ENCODE data around the gene OMD.
"Not testable (repeated sequence)": the region's sequence is repeated elsewhere in the genome, so short reads cannot be mapped to it uniquely, and the experiment has no call there.

OMD gene

DNA sequence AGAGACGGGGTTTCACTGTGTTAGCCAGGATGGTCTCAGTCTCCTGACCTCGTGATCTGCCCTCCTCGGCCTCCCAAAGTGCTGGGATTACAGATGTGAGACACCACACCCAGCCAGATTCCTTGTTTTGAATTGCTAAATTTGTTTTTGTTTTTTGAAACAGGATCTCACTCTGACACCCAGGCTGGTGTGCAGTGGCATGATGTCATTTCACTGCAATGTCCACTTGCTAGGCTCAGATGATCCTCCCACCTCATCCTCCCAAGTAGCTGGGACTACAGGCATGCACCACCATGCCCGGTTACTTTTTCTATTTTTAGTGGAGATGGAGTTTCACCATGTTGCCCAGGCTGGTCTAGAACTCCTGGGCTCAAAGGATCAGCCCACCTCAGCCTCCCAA is 13.1 kb downstream of the OMD start:
- DNase-seq (ENCODE audit: low spot score) = not testable (repeated sequence)

DNA sequence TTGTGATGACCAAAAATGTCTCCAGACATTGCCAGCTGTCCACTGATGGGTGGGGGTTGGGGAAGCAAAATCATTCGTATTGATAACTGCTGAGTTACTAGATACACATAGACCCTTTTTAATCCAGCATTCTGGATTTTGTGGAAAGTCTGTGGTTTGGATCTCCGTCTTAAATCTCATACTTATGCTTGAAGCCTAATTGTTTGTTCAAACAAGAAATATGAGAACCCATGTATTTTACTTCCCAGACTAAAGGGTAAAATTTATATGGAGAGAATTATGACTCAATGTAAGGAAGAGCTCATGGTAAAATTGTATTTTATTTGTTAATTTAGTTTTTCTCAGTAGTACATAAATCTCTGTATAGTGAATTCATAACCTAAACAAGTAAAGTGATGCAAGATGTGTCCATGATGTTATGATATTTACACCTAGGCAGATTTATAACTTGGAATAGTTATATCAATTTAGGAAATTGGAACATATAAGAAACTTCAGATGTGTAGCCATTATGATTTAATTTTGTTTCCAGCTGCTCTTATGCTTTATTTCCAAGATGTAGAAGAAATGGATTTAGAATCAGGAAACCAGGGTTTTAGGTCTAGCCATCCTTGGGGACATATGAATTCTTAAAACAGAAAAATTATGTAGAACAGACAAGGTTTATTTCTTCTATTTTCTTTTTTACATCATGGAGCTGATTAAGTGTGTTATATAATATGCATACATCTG is 15.4 kb downstream of the OMD start:
- DNase-seq (ENCODE audit: low spot score) = no peak

DNA sequence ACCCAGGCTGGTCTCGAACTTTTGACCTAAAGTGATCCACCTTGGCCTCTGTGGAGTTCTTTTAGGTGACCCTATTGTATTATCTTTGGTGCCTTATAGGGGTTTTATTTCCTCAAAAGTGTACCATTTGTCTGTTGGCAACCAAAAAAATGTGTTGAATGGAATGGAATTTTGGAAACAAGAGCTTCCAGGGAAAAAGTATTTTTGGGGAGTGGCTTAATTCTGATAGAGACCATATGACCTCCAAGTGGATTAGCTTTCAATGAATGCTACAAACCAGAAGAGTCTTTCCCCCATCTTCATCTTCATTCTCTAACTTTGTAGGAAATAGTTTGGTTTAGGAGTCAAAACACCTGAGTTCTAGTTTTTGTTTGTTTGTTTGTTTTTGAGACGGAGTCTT is 16.5 kb downstream of the OMD start:
- DNase-seq (ENCODE audit: low spot score) = no peak

DNA sequence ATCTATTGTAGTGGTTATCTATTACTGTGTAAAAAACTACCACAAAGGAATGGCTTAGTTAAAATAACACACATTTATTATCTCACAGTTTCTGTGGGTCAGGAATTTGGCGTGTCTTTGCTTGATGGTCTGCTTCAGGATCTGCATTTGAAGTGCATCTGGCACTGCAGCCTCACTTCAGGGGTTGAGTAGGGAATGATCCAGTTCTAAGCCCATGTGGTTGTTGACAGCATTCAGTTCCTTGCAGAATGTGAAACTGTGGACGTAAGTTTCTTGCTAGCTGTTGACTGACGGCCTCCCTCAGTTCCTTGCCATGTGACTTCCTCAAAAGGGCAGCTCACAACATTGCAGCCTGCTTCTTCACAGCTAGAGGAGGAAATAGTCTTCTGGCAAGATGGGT is 17.8 kb downstream of the OMD start:
- no peak for DNase-seq (ENCODE audit: low spot score)

DNA sequence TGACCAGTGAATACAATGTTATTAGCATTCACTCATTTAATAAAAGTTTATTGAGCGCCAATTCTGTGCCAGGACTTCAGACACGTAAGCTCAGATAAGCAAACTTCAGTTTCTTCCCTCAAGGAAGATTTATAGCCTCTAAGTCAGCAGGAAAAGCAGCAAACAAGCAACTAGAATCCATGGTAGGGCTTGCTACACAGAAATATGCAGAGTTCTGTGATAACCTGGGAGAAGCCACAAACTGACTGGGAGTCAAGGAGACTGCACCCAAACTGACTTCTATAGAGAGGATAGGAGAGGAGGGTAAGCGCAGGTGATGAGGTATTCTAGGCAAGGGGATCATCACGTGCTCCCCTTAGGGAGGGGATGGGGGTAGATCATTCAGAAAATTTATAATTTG is 18.5 kb downstream of the OMD start:
- no peak for DNase-seq (ENCODE audit: low spot score)

DNA sequence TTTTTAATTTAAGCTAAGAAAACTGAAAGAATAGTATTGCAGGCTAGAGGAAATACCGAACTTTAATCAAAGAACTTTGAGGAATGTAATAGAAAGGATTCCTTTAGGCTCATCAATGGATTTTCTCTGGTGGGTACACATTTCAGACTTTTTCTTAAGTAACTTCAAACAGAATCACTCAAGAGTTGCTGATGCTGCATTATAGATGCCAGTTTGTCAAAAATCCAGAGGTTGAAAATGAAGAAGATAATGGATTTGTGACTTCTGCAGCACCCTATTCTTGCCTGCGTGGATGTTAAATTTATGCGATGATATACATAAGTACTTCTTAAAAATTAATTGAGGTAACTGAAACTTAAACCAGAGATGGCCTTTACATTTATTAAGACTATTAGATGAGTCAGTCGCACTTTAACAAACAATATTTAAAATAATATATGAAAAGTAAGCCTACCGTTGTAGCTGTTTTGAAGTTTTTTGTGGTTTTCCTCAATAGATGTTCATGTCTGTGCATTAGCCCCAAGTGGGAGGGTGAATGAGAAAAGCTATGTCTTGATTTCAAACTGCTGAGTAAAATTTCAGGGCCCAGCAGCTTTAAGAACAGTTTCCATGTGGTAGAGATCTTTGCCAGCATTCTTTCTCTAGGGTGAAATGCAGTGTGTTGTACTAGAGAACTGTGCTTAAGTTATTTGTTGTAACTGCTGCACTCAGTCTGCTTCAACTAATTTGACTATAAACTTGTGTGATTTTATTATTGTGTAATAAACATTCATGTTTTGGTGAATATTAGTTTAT is 20.0 kb downstream of the OMD start, which contains the start of gene OGN:
OGN (minus strand) TSS at position 537 of the 795 bp plus-strand sequence. CDS start 1,171 bp downstream, outside the sequence.
- no peak for DNase-seq (ENCODE audit: low spot score)

DNA sequence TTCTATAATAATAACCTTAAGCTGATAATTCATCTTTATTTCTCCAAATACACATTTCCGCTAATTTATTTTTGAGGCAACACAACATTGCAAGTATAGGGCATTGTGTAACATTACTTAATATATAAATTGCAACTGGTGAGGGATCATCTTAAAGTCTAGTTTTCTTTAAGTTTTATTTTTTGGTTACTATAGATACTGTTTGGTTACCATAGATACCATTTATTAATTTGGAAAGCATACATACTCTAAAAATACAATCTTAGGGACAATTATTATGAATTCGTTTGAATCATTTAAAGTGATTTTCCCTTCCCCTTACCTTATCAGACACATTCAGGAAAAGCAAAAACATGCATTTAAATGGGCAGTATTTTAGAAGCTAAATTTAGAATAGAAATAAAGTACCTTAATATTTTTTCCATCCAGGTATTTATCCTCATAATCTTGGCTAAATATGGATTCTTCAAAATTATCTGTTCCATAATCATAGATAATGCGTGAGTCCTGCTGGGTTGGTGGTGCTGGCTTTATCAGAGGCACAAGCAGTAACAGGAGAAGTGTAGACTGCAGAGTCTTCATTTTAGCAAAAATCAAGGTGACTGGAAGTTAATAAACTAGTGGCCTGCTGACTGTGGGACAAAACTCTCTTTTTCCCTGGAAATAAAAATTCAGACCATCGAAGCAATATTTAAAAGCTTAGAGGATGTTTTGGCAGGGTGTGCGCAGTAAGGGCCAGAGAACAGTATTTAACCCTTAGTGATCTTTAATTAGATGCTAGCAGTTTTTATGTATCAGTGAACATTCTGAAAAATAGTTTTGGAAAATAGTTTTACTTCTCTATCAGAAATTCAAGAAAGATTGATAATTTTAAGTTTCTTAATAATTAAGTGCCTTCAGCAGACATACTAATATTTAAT is 21.2 kb downstream of the OMD start:
- no peak for DNase-seq (ENCODE audit: low spot score)

DNA sequence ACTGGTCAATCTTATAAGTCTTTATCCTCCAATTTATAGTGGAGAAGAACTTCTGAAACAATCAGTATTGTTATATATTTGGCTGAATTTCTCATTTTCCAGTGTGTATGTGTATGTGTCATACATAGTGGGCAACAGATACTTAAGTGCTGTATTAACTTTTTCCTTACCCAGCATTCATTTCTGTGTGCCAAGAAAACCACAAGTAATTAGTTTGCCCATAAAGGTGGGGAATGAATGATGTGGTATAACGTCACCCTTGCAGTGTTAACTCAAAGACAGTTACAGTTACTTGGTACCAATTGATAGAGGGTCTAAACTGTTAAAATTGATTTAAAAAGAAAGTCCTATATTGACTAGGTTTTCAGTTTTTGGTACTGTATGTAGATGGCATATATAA is 21.9 kb downstream of the OMD start:
- DNase-seq (ENCODE audit: low spot score) = no peak

DNA sequence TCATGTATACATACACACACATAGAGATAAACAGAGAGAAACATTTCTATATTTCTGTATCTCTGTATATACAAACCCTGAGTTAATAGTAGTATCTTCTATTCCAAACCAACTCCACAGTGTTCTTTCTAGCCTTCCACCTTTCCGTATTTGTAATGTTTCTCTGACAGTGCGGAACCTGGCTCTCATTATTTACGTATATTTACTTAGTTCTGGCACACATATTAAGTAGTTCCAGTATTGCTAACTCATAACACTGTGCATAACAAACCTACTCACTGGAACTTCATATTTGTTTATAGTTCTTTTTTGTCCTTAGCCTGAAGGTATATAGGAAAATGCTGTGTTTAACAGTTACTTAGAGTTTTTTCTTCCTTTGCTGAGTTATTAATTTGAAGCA is 26.4 kb downstream of the OMD start:
- no peak for DNase-seq (ENCODE audit: low spot score)

DNA sequence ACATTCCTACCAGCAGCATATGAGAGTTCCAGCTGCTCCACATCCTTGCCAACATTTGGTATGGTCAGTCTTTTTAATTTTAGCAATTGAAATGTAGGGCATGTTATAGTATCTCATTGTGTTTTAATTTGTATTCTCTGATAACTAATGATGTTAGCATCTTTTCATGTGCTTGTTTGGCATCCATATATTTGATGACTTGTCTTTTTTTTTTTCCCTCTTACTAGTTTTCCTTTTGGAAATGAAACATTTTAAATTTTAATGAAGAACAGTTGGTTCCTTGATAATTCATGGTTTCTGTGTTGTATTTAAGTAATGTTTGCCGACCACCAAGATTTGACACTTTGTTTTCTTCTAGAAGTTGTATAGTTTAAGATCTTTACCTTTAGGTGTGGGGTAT is 28.7 kb downstream of the OMD start:
- DNase-seq (ENCODE audit: low spot score) = no peak

DNA sequence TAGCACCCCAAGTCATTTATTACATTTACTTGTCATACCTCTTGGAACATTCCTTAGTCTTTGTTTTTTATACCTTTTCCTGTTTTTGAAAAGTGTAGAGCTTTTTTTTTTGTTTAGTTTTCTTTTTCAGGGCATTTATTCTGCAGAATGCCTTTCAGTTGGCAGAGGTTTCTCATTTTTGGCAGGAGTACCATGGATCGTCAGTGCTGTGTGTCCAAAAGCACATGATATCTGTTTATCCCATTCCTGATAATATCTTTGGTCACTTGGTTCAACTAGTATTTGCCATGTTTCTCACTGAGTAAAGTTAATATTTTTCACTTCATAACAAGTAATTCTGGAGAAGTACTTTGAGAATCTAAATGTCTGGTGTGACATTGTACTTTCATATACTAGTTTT is 30.6 kb downstream of the OMD start:
- DNase-seq (ENCODE audit: low spot score) = no peak

DNA sequence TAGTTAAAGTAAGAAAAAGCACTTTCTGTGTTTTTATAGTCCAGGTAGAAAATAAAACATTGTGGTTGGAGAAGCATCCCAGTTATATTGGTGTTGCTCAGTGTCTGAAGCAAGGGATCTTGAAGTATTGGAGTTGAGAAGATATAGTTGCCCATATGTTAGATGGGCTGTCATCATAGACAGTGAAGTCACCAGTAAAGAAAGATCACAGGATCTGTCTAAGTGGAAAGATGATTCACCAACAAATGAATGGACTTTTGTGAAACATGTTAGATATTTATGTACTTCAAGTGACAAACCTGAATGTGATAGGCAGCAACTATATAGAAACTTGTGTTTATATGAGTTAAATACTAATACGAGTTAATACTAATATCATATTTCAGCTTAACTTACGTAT is 31.6 kb downstream of the OMD start:
- no peak for DNase-seq (ENCODE audit: low spot score)

DNA sequence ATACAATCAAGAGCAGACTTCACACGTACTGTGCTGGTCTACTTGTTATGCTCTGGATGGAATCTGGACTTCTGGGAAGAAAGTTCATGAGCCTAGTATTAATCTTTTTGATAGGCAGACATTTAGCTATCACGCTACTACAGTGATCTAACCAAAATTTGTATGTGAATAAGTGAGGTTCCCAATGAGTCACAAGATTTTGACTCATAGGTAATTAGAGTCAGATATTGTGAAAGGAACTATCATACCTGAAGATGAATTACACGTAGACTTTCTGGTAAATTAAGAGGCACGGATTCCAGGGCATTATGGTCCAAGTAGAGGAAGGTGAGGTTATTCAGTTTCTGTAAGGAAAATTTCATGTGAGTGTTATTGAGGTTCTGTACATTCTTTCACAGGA is 38.3 kb downstream of the OMD start:
- no peak for DNase-seq (ENCODE audit: low spot score)

DNA sequence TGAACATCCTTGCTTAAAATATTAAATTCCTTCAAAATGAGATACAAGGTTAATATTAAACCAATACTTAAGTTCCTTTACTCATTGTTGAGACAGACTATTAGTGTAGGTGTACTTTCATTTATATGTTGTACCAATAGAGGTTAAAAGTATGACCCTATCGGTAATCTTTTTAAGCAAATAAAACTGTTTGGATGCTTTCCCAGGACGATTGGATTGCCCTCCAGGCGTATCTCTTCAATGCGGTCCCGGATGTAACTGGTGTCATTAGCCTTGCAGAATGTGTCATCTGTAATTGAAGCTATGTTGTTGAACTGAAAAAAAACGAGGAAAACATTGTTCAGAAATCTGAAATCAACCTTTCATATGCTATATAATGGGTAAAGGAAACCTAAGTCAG is 38.8 kb downstream of the OMD start:
- DNase-seq (ENCODE audit: low spot score) = no peak

DNA sequence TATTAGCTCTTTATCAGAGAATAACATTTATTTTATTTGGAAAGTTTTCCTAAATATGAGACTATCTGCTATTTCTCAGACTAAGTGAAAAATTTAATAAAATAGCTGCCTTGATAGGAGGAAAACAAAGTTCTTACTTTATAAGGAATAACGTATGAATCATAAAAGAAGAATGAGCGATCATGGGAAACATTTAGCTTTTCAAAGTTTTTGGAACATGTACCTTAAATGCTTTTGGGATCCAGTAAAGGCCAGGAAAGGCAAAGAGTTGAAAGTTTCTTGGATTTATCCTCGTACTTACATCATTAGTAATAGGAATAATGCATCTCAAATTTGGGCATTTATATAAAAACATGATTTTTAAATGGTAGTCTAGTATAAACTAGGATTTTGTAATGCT is 39.3 kb downstream of the OMD start:
- no peak for DNase-seq (ENCODE audit: low spot score)

DNA sequence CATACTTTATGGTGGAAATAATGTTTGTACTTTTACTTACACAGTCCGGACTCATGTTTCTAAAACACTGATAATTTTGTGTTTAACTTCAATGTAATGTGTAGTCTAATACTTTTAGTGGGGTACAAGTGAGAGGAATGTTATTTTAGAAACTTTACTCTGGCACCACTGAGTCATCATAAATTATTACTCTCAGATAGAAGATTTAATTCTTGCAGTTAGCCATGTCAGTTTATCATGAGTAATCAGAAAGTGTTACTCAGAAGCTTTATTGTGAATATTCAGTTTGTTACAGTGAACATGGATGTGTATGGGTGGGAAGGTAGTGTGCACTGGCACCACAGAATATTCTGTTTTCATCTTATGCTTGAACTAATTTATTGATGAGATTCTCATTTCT is 39.9 kb downstream of the OMD start:
- DNase-seq (ENCODE audit: low spot score) = no peak

DNA sequence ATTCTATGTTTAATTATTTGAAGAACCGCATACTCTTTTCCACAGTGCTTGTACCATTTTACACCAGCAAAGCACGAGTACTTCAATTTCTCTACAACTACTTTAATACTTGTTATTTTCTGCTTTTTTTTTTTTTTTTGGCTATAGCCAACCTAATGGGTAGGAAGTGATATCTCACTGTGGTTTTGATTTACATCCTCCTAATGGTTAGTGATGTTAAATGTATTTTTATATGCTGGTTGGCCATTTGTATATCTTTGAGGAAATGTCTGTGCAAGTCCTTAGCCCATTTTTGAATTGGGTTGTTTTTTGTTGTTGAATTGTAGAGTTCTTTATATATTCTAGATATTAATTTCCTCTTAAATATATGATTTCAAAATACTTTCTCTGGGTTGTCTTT is 42.5 kb downstream of the OMD start:
- no peak for DNase-seq (ENCODE audit: low spot score)

DNA sequence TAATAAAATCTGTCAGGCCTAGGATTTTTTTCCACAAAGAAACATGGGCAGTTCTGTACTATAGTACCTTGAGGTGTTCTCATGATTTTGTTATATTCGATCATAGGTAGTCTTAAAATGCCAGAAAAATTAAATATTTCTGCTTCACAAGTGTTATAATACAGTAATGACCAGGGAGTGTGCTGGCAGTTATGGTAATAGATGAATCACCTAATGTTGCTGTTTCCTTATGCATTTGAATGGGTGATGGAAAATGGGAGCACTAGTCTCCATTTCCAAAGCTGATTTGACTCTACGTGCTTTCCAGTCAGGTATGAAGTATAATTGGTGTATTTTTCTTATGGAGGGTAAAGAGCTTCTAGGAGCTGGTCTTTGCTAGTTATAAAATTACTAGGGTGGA is 43.7 kb downstream of the OMD start:
- DNase-seq (ENCODE audit: low spot score) = no peak

DNA sequence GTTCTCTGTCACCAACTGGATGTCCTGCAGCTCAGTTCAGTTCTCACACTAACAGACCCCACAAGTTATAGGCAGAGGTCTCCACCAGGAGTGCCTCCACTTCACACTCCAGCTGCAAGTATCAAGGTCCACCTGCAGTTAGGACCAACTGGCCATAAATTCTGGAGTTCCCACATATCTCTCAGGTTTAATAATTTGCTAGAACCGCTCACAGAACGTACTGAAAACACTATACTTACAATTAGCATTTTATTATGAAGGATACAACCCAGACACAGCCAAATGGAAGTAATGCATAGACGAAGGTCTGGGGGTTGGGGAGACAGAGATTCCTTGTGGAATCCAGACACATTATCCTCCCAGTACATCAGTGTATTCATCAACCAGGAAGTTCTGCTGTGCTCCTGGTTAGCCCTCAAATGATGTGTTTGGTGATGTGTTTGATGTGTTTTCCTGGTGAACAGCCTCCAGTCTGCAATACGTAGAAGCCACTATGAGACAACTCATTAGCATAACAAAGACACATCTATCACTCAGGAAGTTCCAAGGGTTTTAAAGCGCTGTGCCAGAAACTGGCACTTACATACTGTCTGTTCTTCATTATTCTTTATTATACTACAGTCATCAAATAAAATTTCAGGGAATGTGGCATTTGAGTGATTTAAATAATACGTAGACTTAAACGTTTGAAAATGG is 45.3 kb downstream of the OMD start:
- no peak for DNase-seq (ENCODE audit: low spot score)

DNA sequence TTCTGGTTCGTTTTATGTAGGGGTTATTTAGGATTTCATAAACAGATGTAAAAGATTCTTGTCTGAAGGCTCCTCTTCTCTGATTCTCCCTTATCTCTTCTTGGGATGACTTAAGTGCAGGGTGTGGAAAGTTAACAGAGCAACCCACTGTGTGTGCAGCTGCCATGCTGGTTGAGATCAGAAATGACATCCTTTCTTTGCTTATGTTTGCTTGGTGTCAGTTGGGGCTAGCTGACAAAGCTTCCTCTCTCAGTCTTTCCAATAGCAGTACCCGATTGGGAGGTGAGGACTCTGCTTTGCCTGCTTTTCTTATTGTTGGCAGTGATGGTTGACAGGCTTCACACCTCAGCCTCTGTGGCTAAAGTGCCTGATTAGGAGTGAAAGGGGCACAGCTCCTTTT is 46.4 kb downstream of the OMD start:
- no peak for DNase-seq (ENCODE audit: low spot score)

DNA sequence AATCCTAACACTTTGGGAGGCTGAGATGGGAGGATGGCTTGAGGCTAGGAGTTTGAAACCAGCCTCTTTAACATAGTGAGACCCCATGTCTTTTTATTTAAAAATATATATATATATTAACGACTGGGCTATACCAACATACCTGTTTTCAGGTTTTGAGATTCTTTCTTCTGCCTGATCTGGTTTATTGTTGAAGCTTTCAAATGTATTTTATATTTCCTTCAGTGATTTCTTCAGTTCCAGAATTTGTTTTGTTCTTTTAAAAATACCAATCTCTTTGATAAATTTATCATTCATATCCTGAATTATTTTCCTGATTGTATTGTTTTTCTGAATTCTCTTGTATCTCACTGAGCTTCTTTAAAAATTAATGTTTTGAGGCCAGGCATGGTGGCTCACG is 51.1 kb downstream of the OMD start:
- DNase-seq (ENCODE audit: low spot score) = no peak

DNA sequence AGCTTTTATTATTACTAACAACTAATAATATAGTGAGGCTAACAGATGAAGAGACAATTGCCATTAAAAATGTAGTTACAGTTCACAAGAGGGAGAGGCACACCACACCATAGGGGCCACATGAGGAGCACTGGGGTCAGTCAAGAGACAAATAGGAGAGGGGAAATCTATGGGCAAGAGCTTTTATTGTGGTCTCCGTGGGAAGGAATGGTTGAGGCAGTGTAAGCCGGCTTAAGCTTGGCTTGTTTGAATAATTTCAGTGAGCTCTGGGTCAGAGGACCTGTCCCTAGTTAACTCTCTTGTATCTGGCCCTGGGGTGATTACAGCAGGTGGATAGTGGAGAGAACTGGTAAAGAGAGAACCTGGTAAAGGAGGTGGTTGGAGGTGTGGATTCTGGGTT is 55.2 kb downstream of the OMD start:
- no peak for DNase-seq (ENCODE audit: low spot score)
